GM21528 (cell line): ENCODE data around the gene LDB3.
"Not testable (repeated sequence)": the region's sequence is repeated elsewhere in the genome, so short reads cannot be mapped to it uniquely, and the experiment has no call there.

ENCODE experiments used
- ATAC-seq: cut with Tn5 transposase; IDR thresholded peaks from one replicate; pipeline ENCODE4 v1.9.1; 2021; ENCODE audit warnings: mild to moderate bottlenecking, moderate library complexity; ENCODE audit not compliant: unreplicated experiment, low FRiP score

LDB3 gene, protein sequence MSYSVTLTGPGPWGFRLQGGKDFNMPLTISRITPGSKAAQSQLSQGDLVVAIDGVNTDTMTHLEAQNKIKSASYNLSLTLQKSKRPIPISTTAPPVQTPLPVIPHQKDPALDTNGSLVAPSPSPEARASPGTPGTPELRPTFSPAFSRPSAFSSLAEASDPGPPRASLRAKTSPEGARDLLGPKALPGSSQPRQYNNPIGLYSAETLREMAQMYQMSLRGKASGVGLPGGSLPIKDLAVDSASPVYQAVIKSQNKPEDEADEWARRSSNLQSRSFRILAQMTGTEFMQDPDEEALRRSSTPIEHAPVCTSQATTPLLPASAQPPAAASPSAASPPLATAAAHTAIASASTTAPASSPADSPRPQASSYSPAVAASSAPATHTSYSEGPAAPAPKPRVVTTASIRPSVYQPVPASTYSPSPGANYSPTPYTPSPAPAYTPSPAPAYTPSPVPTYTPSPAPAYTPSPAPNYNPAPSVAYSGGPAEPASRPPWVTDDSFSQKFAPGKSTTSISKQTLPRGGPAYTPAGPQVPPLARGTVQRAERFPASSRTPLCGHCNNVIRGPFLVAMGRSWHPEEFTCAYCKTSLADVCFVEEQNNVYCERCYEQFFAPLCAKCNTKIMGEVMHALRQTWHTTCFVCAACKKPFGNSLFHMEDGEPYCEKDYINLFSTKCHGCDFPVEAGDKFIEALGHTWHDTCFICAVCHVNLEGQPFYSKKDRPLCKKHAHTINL

DNA sequence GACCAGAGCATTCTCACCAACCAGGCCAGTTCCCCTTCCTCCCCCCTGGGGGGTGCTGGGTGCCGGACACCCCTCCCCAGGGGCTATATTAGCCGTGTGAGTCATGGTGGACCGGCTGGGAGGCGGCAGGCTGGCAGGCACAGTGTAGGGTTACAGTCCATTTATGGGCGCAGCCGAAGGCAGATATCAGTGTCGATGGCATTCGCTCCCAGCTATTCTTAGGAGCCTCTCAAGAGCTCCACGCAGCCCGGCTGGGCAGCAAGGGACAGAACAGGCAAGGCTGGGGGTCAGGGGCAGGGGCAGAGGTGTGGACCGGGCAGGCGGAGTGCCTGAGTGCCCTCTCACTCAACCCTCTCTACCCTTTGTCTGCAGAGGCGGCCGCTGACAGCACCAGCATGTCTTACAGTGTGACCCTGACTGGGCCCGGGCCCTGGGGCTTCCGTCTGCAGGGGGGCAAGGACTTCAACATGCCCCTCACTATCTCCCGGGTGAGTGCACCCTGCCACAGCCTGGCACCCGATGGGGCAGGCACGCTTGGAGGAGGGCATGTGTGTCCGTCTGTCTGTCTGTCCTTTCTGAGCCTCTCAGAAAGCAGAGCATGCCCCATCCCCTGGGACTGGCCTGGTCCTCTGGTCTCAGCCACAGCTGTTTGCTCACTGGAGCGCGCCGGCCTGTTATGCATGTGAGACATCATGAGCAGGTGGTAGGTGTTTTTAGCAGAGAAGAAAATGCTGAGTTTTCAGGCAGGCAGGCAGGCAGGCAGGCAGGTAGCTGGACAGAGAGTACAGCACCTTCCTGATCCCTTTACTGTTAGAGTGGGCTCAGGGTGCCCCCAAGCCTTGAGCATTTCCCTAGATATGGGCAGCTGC, at the start of gene LDB3:
TSS of gene LDB3 (plus strand) at position 215 of the 869 bp plus-strand sequence. CDS start at position 396, 181 bp downstream.
- no peak for ATAC-seq

DNA sequence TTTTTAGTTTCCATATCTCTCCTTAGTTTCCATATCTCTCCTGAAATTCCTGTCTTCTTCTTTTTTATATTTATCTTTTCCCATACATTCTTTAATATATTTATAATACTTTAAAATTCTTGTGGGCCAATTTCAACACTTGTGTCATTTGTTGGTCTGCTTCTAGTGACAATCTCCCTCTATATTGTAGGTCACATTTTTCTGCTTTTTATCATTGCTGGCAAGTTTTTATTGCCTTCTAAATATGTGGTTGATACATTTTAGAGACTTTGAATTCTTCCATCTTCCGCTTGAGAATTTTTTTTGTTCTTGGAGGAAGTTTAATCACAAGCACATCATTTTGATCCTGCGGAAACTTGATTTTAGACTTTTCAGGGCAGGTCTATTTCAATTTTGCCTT, 40.0 kb upstream of the LDB3 start:
- no peak for ATAC-seq

DNA sequence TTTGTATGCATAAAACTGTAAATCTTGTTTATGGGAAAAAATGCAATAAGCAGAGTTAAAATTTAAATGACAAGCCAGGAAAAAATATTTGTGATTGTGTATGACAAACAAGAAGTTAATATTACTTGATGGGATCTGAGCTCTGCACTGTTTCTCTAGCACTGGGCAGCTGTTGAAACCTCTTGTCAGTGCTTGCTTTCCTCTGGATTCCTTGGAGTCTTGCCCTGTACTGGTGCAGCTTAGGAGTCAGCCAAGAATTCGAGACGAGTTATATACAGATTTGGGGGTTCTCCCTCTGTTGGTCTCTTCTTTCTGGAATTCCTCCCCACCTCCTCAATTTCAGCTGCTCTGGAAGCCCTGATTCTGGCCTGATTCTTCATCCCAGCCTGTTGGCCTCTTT, 38.2 kb upstream of the LDB3 start:
- no peak for ATAC-seq

DNA sequence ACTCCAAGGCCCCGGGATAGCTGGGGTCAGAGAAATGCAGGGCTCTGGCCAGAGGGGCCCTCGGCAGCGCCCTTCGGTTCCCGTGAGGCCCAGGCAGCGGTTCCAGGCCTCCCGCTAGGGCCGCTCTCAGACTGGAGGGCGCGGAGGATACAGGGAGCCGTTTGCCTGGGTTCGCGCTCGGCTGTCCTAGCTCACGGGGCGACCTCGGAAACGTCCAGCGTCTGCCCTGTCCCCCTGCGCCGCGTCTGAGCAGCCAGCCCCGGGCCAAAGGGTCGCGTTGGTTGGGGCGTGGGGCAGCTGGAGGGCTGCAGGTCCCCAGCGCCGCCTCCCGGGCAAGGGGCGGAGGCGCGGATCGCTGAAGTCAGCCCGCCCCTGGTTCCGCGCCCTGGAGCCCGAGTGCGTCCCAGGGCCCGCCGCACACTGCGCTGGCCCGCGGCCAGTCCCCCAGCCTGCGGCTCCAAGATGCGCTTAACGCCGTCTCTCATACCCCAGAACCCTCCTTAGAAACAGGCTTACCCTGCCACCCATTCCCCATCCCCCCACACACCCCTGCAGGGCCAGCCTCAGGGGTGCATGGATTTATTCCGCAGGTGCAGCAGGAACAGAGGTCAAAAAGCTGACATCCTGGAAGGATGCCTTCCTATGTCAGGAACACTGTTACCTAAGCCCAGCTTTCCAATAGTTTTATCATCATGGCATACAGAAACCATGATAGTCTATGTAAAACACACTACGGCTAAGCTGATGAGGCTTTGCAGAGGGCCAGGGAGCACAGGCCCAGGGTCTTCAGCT, 36.1 kb upstream of the LDB3 start:
- ATAC-seq, result no peak

DNA sequence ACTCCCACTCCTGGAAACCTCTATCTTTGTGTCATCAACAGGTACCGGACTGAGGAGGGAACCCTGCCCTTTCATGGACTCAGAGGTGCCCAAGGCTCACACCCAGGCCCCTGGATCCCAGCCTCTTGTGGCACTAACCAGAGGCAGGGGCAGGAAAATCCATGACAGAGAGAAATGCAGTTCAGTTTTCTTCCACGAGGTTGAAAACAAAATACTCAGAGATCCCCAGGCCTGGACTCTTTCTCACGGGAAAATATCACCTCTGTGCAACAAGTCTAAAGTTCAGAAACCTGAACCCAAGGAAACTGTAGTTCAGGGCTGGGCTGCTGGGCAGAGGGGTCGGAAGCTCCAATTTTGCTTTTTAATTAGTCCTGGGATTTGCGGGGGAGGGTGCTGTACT, 35.4 kb upstream of the LDB3 start:
- ATAC-seq, result no peak

DNA sequence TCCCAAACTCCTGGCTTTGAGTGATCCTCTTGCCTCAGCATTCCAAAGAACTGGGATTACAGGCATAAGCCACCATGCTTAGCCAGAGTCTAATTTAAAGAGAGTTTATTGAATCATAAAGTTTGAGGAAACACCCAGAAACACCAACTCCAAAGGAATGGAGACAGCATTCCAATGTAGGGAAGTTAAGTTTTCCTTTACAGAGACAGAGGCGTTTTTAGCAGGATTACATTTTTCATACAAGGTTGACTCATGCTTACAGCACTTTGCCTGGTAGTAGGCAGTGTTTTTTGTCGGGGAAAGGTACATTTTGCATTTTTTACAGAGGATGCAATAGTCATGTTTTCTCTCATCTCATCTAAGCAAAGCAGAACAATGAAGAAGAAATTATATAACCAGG, 32.9 kb upstream of the LDB3 start:
- ATAC-seq, result no peak

DNA sequence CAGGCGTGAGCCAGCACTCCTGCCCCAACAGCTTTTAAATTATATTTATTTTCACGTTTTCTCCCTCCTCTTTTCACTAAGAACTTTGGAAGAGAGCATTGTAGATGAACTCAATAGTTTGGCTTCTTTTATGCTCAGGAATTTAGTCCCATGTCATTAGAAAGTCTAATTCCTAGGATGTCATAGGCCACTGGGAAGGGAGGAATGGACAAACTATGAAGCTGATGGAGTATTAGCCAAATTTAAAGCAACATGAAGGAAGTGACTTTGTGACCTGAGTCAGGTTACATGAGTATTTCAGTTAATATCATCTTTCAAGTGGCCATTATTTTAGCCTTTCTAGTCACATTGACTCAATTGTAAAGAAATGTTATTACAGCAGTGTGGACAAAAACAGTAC, 32.0 kb upstream of the LDB3 start:
- no peak for ATAC-seq

DNA sequence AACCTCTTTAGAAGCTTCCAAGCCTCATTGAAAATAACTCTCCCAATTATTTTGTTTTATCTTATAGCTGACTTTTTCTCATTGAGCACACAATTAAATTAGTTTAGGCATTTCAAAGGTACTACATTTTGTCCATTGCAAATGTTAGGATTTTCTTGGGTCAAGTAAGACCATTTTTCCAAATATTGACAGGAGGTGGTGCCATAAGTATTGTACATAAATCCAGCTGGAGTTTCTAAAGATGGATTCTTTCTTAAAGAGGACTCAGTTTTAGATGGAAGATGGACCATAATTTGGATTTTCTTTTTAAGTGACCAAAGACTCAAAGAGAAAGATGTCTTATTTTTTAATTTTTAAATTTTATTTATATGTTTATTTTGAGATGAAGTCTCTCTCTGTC, 26.3 kb upstream of the LDB3 start:
- no peak for ATAC-seq

DNA sequence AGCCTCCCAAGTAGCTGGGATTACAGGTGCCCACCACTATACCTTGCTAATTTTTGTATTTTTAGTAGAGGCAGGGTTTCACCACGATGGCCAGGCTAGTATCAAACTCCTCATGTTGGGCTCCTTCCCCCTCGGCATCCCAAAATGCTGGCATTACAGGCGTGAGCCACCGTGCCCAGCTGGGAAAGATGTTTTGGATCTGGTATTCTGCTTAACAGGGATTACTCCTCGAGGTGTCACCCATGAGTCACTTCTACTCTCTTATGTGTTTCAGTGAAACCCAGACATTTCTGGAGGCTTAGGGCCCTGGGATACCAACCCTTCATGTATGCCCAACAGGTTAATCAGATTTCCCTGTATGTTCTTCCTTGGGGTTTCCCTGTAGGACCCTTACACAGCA, 25.8 kb upstream of the LDB3 start:
- ATAC-seq, result no peak

DNA sequence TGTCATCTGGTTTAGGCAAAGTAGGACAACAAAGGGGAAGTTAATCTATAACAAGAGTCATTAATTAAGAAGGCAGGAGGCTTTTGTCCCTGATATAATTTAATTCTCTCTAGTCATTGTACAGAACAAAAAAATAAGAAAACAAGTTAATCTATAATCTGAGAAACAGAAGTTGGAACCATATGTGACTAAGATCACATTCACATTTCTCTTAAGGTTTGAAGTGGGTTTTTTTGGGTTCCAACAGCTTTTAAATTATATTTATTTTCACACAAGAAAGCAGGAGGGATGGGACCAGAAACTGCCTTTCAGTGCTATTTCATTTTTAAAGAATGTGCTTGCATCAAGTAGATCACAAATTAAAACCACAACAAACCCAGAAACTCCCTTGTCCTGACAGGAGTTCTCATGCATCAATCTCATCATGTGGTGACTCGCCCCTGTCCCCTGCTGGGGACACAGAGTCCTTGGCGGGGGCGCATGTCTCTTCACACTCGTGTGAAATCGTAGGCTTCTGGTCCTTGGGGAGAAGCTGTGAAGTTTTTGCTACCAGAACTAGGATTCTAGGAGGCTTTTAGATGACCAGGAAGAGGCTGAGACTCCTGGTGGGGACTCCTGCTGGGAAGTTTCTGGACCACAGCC, 24.0 kb upstream of the LDB3 start:
- ATAC-seq, result no peak

DNA sequence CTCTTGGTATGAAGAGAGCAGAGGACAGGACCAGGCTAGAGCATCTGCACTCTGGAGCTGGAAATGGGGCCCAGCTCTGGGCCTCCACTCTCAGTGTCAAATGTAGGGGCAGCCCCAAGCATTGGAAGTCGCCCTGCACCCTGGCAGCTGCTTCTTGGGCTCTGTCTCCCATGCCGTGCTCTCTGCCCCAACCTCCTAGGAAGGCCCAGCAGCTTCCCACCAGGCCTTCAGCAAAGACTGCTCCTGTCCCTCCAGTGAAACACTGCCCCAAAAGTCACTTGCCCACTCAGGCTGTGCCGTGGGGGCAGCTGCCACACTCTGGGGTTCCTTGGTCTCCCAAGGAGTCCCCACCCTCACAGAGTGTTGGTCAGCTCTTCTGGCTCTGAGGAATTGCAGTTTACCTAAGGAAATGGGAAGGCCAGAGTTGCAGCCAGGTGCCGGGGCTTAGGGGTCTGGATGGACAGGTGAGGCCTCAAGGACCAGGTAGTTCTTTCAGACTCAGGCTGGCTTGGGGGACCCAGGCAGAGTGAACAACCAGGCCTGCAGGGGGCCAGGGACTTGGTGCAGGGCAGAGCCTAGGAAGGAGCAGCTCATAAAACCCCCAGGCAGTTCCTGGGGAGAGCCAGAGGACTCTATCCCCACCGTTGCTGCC, 23.4 kb upstream of the LDB3 start:
- no peak for ATAC-seq

DNA sequence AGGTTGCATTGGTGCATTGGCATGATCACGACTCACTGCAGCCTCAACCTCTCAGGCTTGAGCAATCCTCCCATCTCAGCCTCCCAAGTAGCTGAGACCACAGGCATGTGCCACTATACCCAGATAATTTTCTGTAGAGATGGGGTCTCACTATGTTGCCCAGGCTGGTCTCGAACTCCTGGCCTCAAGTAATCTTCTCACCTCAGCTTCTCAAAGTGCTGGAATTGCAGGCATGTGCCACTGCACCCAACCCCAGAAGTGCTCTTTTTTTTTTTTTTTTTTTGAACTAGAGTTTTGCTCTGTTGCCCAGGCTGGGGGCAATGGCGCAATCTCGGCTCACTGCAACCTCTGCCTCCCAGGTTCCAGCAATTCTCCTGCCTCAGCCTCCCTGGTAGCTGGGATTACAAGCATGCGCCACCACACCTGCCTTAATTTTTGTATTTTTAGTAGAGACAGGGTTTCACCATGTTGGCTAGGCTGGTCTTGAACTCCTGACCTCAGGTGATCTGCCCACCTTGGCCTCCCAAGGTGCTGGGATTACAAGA, 22.6 kb upstream of the LDB3 start:
- not testable (repeated sequence) for ATAC-seq

DNA sequence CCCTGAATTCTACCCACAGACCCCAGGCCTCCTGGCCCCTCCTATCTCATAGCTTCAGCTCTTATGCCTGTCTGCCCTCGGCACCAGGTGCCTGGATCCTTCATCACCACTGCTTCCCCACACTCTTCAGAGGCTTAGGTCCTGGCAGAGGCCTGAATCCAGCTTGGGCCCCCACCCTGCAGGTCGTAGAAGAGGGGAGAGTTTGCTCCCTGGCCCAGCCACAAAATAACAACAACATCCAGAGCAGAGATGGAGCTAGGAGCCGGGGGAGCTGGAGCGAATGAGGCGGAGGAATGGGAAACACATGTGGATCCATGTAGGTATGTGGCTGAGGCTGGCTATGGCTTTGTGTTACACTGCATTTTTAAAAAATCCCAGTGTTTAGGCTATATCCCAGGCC, 21.8 kb upstream of the LDB3 start:
- no peak for ATAC-seq

DNA sequence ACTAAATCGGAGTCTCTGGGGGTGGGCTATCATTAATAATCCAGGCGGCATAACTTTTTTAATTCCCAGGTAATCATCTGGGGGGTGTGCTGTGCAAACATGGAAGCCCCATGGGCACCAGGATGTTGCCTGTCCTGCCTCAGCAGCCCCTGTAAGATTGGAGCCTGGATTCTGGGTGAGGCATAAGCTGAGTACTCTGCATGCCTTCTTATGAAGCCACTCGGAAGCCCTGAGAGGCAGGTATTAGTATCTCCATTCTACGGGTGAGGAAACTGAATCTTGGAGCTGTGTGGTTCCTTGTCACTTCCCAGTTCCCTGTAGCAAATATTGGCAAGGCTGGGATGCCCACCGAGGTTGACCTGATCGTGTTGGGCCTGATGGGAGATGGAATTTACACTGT, 21.4 kb upstream of the LDB3 start:
- no peak for ATAC-seq

DNA sequence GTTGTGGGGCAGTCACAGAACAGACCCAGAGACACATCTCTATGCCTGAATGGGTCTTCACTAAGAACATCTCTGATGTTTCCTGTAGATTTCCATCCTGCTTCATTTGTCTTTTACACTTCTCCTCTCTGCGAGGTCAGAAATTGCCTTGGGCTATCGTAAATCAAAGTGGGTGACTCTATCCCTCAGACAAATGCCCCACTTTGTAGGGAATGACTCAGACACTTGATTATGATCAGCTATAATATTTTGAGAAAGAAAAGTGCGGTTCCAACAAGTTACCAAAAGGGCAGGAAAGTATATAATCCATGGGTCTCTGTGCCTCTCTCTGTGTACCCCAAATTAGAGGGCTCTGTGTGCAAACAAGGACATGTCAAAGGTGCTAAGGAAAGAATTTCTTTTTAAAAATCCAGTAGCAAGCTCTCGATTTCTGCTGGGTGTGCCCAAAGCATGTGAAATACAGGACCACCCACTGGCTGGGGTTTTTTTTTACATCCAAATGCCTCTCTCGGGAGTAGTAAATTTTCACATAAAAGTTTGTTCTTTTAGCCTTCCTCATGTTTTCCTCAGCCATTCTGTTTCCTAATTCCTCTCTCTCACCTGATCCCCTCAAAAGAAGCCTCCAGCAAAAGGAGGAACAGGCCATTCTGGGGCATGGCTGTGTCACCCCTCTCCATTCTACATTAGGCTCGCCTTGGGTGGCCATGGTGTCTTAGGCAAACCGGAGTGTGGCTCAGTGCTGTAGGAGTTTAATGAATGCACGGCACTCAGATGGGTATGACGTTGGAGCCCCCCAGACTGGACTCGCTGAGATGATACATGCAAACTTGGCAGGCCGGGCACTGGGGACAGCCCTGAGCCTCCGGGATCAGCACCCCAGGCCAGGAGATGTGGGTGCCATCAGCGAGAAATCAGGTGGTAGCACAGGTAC, 20.3 kb upstream of the LDB3 start:
- no peak for ATAC-seq

DNA sequence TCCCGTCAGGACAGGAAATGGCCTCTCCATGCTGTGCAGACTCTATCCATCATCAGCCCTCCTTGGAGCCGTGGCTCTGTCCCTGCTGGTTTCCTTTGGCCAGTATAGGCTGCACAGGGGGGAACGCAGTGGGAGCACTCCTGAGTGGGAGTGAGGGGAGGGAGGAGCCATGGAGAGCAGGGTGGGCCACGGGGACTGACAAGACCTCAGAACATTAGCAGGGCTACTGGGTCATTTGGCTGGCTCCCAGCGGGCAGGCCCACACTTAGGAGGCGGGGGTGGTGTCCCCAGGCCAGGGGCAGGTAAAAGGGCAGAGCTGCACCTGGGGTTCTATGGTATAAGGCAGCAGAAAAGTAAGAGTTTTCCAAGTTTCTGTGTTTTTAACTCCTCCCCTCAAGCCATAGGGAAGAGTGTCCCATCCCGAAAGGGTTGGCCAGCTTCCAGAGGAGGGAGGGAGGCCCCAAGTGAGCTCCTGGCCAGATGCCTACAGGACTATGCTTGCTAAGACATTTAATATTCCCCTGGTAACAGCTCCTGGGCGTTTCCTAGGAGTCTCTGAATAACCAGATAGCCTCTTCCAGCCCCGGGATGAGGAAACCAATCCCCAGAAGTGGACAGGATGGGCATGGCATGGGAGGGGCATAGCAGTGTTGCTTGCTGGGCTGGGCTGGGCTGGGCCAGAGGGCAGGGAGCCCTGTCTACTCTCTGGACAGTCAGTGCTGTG, 19.4 kb upstream of the LDB3 start:
- no peak for ATAC-seq

DNA sequence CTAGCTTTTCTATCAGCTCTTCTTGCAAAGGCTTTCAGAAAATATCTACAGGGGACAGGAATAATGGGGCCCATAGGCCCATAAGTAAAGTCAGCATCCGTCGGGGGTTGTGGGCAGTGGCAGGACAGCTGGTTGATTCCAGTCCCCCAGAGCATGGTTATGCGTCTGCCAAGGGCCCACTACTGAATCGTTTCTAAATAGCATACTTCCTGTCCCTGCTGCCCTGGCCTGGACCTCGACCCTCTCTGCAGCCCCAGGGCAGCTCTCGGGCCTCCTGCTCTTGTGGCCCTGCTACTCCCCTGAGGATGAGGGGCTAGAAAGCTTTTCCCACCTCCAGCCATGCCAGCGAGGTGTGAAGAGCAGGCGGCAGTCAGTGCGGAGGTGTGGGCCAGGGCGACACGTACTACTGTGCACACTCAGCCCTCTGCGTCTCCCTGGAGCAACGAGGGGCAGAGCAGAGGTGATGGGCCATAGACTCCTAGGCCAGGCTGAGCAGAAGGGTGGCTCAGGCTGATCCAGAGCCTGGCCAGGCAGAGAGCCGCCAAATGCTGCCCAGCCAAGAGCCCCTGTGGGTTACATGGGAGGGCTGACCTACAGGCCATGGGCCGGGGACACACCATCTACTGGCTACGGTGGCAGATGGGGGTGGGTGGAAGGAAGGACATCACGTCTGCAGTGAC, 18.7 kb upstream of the LDB3 start:
- ATAC-seq, result no peak
